Stimulated activated CD8-positive, alpha-beta memory T cell treated with anti-CD3 and anti-CD28 coated beads, Interleukin-15, amount 100 ng/mL, for 1 hour (primary cell): Measurements from ENCODE around the gene LRFN2.

Source experiments
- DNase-seq: peaks from one replicate; pipeline ENCODE4 v3.0.0-alpha.2; 2020; ENCODE audit warnings: low read depth

Gene LRFN2

GRCh38 chr6:40516429-40516828, 70.7 kb downstream of the LRFN2 start:
- no peak for DNase-seq

GRCh38 chr6:40512340-40512739, 74.8 kb downstream of the LRFN2 start:
- no peak for DNase-seq

GRCh38 chr6:40511884-40512283, 75.3 kb downstream of the LRFN2 start:
- DNase-seq: no peak

GRCh38 chr6:40510442-40510841, 76.7 kb downstream of the LRFN2 start:
- no peak for DNase-seq

GRCh38 chr6:40509716-40510260, 77.4 kb downstream of the LRFN2 start:
- DNase-seq: no peak

GRCh38 chr6:40509086-40509485, 78.1 kb downstream of the LRFN2 start:
- DNase-seq: no peak

- no peak for DNase-seq
These were observed 80.2 kb downstream of the LRFN2 start for GRCh38 chr6:40506954-40507353.

GRCh38 chr6:40505191-40505810, 81.9 kb downstream of the LRFN2 start:
- no peak for DNase-seq

- no peak for DNase-seq
These were observed 82.9 kb downstream of the LRFN2 start for GRCh38 chr6:40504274-40504673.

GRCh38 chr6:40500227-40500626, 86.9 kb downstream of the LRFN2 start:
- no peak for DNase-seq

- no peak for DNase-seq
These were observed 87.9 kb downstream of the LRFN2 start for GRCh38 chr6:40499215-40499614.

- DNase-seq: no peak
These were observed 89.0 kb downstream of the LRFN2 start for GRCh38 chr6:40498148-40498547.

GRCh38 chr6:40492187-40492586, 95.0 kb downstream of the LRFN2 start:
- DNase-seq: no peak

GRCh38 chr6:40490508-40490907, 96.7 kb downstream of the LRFN2 start:
- DNase-seq: no peak

- DNase-seq: no peak
These were observed 97.4 kb downstream of the LRFN2 start for GRCh38 chr6:40489798-40490197.

- no peak for DNase-seq
These were observed 100.6 kb downstream of the LRFN2 start for GRCh38 chr6:40486576-40486975.

- DNase-seq: no peak
These were observed 101.4 kb downstream of the LRFN2 start for GRCh38 chr6:40485795-40486194.

GRCh38 chr6:40485300-40485699, 101.9 kb downstream of the LRFN2 start:
- DNase-seq: no peak

GRCh38 chr6:40484066-40484465, 103.1 kb downstream of the LRFN2 start:
- no peak for DNase-seq

- DNase-seq: no peak
These were observed 104.6 kb downstream of the LRFN2 start for GRCh38 chr6:40482532-40482931.

- no peak for DNase-seq
These were observed 106.5 kb downstream of the LRFN2 start for GRCh38 chr6:40480678-40481077.

- no peak for DNase-seq
These were observed 107.5 kb downstream of the LRFN2 start for GRCh38 chr6:40479706-40480105.

- no peak for DNase-seq
These were observed 109.7 kb downstream of the LRFN2 start for GRCh38 chr6:40477246-40478126.
